Measurements from ENCODE around the gene P2RY14. TPM values are rescaled to one million over a fixed set of nuclear protein-coding genes. Genes with fewer than 3 reads are reported as not detected.
A peak's percentile ranks its signal among the peaks of the same experiment; 100 is the strongest.
"Not testable (repeated sequence)": the region's sequence is repeated elsewhere in the genome, so short reads cannot be mapped to it uniquely, and the experiment has no call there.

Gene P2RY14
- total RNA-seq, 1 experiment from 2014 or later: not detected

DNA sequence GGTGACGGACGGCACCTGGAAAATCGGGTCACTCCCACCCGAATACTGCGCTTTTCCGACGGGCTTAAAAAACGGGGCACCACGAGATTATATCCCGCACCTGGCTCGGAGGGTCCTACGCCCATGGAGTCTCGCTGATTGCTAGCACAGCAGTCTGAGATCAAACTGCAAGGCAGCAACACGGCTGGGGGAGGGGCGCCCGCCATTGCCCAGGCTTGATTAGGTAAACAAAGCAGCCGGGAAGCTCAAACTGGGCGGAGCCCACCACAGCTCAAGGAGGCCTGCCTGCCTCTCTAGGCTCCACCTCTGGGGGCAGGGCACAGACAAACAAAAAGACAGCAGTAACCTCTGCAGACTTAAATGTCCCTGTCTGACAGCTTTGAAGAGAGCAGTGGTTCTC lies 36.3 kb downstream of the P2RY14 start:
- H3K4me1 Mint-ChIP-seq: peaks cover 12% of the 10 kb centered on the region
- CTCF ChIA-PET; H3K36me3 Mint-ChIP-seq; H3K9me3 Mint-ChIP-seq; H3K27ac Mint-ChIP-seq; H3K4me3 Mint-ChIP-seq; H3K27me3 Mint-ChIP-seq (ENCODE audit: low read depth); POLR2A ChIA-PET; ATAC-seq: not testable (repeated sequence)
- DNase-seq (ENCODE audit: low spot score): peak; percentile 73
- TF ChIP-seq FOXK1 (CRISPR knock-in tag; IDR thresholded peaks at IDR 0.05): 0 out of 2 replicates have a peak, but pooled peaks have one; percentile 39

GRCh38 chr3:151236736-151237135 lies 41.6 kb downstream of the P2RY14 start:
- TF ChIP-seq GTF2I (CRISPR knock-in tag; conservative IDR thresholded peaks at IDR 0.05) (no peak), MLX (CRISPR knock-in tag; IDR thresholded peaks at IDR 0.05) (no peak), HMGXB4 (CRISPR knock-in tag; IDR thresholded peaks at IDR 0.05) (no peak), SP1 (CRISPR knock-in tag; conservative IDR thresholded peaks at IDR 0.05) (no peak), STAT6 (CRISPR knock-in tag; conservative IDR thresholded peaks at IDR 0.05; ENCODE audit: low read depth) (no peak), NR3C1 (CRISPR knock-in tag; conservative IDR thresholded peaks at IDR 0.05; ENCODE audit: low read depth) (no peak), RORB (CRISPR knock-in tag; IDR thresholded peaks at IDR 0.05) (no peak), NFE2L1 (CRISPR knock-in tag; IDR thresholded peaks at IDR 0.05) (no peak), IRF2 (CRISPR knock-in tag; IDR thresholded peaks at IDR 0.05; ENCODE audit: borderline replicate concordance, low read depth) (no peak), ARID4B (CRISPR knock-in tag; IDR thresholded peaks at IDR 0.05; ENCODE audit: borderline replicate concordance) (no peak), GABPB1 (CRISPR knock-in tag; IDR thresholded peaks at IDR 0.05) (no peak)
- TF ChIP-seq, protein P1, sequence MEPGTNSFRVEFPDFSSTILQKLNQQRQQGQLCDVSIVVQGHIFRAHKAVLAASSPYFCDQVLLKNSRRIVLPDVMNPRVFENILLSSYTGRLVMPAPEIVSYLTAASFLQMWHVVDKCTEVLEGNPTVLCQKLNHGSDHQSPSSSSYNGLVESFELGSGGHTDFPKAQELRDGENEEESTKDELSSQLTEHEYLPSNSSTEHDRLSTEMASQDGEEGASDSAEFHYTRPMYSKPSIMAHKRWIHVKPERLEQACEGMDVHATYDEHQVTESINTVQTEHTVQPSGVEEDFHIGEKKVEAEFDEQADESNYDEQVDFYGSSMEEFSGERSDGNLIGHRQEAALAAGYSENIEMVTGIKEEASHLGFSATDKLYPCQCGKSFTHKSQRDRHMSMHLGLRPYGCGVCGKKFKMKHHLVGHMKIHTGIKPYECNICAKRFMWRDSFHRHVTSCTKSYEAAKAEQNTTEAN (CRISPR knock-in tag; IDR thresholded peaks at IDR 0.05): no peak
- TF ChIP-seq, protein P2, sequence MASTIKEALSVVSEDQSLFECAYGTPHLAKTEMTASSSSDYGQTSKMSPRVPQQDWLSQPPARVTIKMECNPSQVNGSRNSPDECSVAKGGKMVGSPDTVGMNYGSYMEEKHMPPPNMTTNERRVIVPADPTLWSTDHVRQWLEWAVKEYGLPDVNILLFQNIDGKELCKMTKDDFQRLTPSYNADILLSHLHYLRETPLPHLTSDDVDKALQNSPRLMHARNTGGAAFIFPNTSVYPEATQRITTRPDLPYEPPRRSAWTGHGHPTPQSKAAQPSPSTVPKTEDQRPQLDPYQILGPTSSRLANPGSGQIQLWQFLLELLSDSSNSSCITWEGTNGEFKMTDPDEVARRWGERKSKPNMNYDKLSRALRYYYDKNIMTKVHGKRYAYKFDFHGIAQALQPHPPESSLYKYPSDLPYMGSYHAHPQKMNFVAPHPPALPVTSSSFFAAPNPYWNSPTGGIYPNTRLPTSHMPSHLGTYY (CRISPR knock-in tag; IDR thresholded peaks at IDR 0.05): no peak
- Mint-ChIP-seq H3K27me3 (ENCODE audit: low read depth) (no peaks in the 10 kb centered on the region), H3K4me1 (peaks cover 28% of the 10 kb centered on the region), H3K9me3 (peaks cover 14% of the 10 kb centered on the region), H3K4me3 (no peak overlapping the region), H3K36me3 (peaks cover 18% of the 10 kb centered on the region), H3K27ac (no peak overlapping the region)
- DNase-seq (ENCODE audit: low spot score) (no peak), ATAC-seq (no peak)
- ChIA-PET CTCF (no interaction called here), POLR2A (no interaction called here)
